ENCODE results near the gene LYRM2.

The LYRM2 gene

DNA sequence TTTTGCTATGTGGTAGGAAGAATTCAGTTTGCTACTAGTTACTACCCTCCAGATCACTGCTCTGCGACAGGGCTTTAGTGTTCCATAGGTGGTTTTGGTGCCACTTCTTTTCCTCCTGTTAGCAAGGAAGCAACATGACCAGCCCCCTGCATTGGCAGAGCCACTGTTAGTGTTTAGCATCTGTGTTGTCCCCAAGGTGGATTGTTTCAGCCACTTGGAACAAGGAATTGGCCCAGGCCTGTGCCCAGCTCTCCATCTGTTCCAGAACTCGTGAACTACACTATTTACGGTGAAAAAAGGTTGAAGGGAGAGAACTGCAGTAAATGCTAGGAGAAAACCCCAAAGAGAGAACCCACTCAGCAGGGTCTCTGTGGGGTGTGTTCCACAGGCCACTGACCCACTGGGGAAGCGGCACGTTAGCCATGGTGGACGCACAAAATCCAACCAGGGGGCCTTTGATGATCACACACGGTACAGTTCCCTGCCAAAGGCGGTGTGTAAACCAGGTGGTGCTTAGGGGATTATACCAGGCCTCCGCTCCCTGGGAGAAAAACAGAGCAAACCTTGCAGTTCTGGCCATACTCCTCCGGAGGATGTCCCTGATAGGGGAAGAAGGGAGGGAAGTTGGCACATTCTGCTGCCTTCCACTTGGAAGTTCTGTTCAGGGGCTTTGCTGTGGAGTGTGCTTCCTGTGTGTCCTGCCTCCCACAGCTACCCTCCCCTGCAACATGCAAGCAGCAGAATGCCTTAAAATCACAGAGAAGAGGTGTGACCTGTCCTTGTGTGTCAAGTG is 72.3 kb downstream of the LYRM2 start:
- Mint-ChIP-seq H3K9me3 (ENCODE audit: low read depth) (no peaks in the 10 kb centered on the region), H3K4me1 (ENCODE audit: low read depth) (no peaks in the 10 kb centered on the region), H3K36me3 (no peaks in the 10 kb centered on the region), H3K27me3 (no peaks in the 10 kb centered on the region), H3K27ac (no peak overlapping the region), H3K4me3 (no peak overlapping the region)

DNA sequence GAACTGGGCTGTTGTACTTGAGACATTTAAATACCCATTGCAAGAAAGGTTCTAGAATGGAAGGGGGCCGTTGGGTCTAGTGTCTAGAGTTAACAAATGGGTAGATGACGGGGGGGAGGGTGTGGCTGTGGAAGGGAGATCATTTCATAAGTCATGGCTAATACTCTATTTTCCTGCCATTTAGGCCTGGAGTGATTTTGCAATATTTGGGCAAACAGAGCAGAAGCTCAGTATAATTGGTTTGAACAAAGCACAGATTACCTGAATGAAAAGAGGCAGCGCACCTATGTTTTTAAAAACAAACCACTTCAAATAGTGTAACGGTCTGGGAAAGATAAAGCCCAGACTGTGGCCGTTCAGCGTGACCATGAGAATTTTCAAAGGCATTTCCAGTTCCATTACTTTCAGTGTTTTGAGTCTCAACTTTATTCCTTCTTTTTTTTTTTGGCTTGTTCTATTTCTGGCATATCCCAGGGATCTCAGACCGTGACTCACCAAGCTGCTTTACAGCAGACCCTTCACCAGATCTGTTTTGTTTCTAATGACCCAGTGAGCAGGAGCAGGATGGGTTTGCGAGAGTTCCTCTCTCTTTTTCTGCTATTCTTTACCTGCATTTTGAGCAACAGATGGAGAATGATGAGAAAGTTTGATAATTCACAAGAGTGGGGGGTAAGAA is 73.7 kb downstream of the LYRM2 start:
- Mint-ChIP-seq H3K36me3 (no peaks in the 10 kb centered on the region), H3K4me1 (ENCODE audit: low read depth) (no peaks in the 10 kb centered on the region), H3K27me3 (no peaks in the 10 kb centered on the region), H3K9me3 (ENCODE audit: low read depth) (no peaks in the 10 kb centered on the region), H3K27ac (no peak overlapping the region), H3K4me3 (no peak overlapping the region)

DNA sequence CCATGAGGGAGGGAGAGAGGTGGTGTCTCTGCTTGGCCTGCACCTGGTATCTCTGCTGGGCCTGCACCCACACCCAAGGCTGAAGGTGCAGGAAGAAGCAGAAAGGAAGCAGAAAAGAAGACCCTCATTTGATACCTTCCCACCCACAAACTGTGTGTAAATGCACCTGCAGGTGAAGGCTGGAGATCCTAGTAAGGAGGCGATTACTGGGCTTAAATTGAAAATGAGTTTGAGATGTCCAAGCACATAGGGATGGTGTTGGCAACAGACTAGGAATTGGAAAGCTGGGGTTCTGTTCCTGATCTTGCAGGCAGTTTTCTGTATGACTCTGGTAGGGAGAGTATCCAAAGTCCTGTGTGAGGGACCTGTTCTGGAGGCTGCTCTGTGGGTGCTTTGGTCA is 74.7 kb downstream of the LYRM2 start:
- no peak overlapping the region for H3K4me3 Mint-ChIP-seq
- H3K4me1 Mint-ChIP-seq (ENCODE audit: low read depth): no peaks in the 10 kb centered on the region
- H3K9me3 Mint-ChIP-seq (ENCODE audit: low read depth): no peaks in the 10 kb centered on the region
- H3K27ac Mint-ChIP-seq: no peak overlapping the region
- no peaks in the 10 kb centered on the region for H3K27me3 Mint-ChIP-seq
- no peaks in the 10 kb centered on the region for H3K36me3 Mint-ChIP-seq

DNA sequence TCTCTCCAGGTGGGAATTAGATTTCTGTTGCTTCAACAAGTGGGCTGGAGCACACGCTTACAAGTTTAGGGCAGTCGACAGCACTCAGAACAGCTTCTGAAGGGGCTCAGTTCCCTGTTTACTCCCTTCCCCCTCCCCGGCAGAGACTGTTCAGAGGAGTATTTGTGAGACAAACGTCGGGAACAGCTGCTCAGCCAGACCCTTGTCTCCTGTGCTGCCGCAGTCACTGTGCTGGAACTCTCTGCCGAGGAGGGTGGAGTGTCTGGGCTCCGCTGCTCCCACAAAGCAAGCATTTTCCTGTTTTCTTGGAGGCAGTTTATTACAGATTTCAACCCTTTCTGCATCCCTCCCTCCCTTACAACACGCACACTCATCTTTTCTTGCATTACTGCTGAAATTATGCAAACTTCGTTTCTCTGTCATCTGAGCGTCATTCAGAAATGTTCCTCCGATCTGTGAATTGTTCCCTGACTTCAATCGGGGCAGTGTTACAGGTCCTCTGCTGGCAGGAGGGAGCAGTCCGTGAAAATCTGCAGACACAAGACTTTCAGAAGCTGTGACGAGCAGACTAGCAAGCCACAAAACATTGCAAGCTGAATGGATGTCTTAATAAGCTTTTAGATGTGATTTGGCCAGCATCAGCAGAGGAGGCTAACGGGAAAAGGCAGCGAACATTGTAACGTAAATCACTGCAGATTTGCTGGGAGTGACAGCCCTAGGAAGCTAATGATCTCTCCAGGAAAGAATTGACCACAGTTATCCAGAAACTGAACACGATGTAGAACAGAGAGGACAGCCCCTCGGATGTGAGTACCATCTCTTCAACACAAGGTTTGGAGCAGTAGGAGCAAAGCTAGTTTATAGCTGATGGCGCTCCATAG is 76.2 kb downstream of the LYRM2 start:
- no peaks in the 10 kb centered on the region for H3K27me3 Mint-ChIP-seq
- H3K27ac Mint-ChIP-seq: no peak overlapping the region
- H3K4me3 Mint-ChIP-seq: no peak overlapping the region
- no peaks in the 10 kb centered on the region for H3K4me1 Mint-ChIP-seq (ENCODE audit: low read depth)
- no peaks in the 10 kb centered on the region for H3K36me3 Mint-ChIP-seq
- no peaks in the 10 kb centered on the region for H3K9me3 Mint-ChIP-seq (ENCODE audit: low read depth)

DNA sequence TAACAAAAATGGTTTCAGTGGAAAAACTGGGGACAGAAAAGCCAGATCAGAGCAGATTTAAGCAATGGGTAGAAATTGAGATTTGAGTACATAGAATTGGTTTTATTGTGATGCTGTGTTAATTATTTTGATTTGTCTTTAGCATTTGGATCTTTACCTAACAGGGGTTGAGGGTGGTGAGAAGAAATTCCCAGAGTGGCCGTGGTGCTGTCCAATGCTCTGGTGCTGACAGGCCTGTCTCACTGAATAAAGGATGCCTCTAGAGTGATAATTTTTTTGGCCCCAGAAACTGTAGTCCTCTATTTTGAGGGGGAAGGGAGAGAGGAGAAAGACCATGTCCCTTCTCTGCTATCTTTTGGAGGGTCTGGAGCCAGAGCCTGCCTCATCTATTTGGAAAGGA is 79.1 kb downstream of the LYRM2 start:
- Mint-ChIP-seq H3K4me3 (no peak overlapping the region), H3K36me3 (peaks cover 6% of the 10 kb centered on the region), H3K27ac (no peak overlapping the region), H3K4me1 (ENCODE audit: low read depth) (no peaks in the 10 kb centered on the region), H3K27me3 (no peaks in the 10 kb centered on the region), H3K9me3 (ENCODE audit: low read depth) (peaks cover 7% of the 10 kb centered on the region)

DNA sequence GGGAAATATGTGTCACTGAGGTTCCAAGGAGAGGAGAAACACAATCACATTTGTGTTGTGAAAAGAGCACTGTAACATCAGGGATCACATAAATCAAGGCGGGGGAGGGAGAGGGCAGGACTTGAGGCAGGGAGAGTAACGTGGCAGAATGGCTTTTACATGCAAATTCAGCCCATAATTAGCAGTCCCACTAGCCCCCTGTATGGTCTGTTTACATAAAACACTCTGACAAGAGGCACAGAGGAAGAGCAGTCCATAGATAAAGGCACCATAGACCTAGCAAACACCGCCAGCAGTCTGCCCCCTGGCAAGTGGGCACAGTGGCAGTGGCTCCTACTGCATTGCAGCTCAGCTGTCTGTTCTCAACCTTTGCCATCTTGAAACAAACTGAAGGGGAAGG is 82.7 kb downstream of the LYRM2 start:
- Mint-ChIP-seq H3K27me3 (no peaks in the 10 kb centered on the region), H3K9me3 (ENCODE audit: low read depth) (peaks cover 7% of the 10 kb centered on the region), H3K36me3 (peaks cover 6% of the 10 kb centered on the region), H3K4me1 (ENCODE audit: low read depth) (no peaks in the 10 kb centered on the region), H3K4me3 (no peak overlapping the region), H3K27ac (no peak overlapping the region)

DNA sequence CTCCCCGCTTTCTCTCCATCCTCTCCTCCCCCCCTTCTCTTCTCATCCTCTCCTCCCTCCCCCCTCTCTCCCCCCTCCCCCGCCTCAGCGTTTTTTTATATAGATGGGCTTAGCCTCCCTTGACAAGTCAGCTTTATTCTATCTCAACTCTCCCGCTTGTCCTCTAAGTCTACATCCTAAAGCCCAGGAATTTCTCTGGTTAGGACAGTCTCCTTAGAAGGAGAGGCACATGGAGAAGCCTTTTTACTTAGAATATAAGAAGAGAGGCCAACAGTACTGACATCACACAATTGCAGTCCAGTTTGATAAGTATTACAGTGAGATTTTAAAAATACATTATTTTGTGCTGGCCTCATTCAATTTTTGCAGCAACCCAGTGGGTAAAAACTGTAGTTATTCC is 83.5 kb downstream of the LYRM2 start:
- Mint-ChIP-seq H3K27me3 (no peaks in the 10 kb centered on the region), H3K4me3 (no peak overlapping the region), H3K36me3 (peaks cover 6% of the 10 kb centered on the region), H3K27ac (no peak overlapping the region), H3K4me1 (ENCODE audit: low read depth) (no peaks in the 10 kb centered on the region), H3K9me3 (ENCODE audit: low read depth) (peaks cover 7% of the 10 kb centered on the region)

DNA sequence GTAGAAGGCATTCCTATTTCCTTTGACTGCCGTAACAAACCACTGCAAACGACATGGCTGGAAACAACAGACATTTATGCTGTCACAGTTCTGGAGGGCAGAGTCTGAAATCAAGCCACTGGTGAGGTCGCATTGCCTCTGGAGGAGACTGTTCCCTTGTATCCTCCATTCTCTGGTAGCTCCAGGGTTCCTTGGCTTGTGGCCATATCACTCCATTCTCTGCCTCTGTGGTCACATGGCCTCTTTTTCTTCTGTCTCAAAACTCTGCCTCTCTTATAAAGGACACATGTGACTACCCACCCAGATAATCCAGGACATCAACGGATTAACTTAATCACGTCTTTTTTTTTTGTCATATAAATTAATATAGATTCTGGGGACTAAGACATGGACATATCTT is 84.4 kb downstream of the LYRM2 start:
- H3K27me3 Mint-ChIP-seq: no peaks in the 10 kb centered on the region
- no peak overlapping the region for H3K4me3 Mint-ChIP-seq

DNA sequence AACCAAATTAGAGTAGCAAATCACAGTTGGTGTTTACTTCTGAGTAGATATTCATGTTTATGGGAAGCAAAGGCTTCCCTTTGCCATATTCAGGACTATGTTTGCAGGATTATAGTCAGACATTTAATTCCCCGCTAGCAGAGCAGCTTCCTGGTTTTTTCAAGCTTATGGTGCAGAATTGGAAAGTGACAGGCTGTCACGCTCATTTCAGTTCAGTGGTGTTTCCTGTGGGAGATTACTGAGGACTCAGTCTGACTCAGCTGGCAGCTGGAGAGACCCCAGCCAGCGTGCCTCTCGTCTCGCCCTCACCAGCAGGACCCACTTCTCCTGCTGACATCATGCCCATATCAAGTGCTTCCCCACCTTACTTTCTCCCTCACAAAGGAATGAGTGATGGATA is 85.1 kb downstream of the LYRM2 start:
- Mint-ChIP-seq H3K27ac (no peak overlapping the region), H3K4me1 (ENCODE audit: low read depth) (no peaks in the 10 kb centered on the region), H3K9me3 (ENCODE audit: low read depth) (peaks cover 7% of the 10 kb centered on the region), H3K27me3 (no peaks in the 10 kb centered on the region), H3K4me3 (no peak overlapping the region), H3K36me3 (peaks cover 6% of the 10 kb centered on the region)

More for the DNA sequence above, 84.4 kb downstream of the LYRM2 start:
- Mint-ChIP-seq H3K27ac (no peak overlapping the region), H3K9me3 (ENCODE audit: low read depth) (peaks cover 7% of the 10 kb centered on the region), H3K36me3 (peaks cover 6% of the 10 kb centered on the region), H3K4me1 (ENCODE audit: low read depth) (no peaks in the 10 kb centered on the region)

DNA sequence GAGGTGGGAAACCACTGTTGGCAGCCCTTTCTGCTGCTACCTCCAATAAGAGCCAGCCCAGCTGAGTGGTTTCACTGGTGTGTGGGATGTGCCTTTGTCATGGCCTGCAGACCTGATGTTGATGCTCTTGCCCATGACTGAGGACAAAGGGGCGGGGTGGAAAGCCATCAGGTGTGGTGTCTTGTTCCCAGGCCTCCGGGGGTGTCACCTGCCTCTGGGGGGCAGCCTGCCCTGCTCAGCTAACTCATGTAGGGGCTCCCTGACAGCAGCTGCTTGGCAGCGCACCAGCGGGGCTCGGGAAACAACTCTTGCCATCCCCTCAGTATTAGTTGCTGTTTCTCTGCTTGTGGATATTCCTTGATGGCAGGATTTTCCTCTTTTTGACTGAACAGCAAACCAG is 91.3 kb downstream of the LYRM2 start:
- H3K27me3 Mint-ChIP-seq: peaks cover 2% of the 10 kb centered on the region
- no peak overlapping the region for H3K4me3 Mint-ChIP-seq
- H3K36me3 Mint-ChIP-seq: peaks cover 2% of the 10 kb centered on the region
- no peaks in the 10 kb centered on the region for H3K4me1 Mint-ChIP-seq (ENCODE audit: low read depth)
- H3K9me3 Mint-ChIP-seq (ENCODE audit: low read depth): no peaks in the 10 kb centered on the region
- H3K27ac Mint-ChIP-seq: no peak overlapping the region

DNA sequence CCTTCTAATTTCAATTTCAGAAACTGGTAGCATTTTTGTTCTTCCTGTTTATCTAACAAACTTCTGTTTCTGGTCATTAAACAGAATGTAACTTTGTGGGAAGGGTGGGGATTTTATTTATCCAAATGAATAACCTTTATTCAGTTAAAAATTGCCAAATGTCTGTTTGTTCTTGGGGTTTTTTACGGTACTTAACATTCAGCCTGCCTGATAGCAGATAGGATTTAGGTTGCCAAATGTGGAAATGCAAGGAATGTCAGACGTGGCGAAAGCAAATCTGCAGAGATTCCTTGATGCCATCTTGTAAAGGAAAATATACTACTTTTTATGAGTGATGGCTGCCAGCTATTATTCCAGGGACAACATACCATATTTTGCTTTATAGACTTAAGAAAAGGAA is 95.7 kb downstream of the LYRM2 start:
- Mint-ChIP-seq H3K9me3 (ENCODE audit: low read depth) (no peaks in the 10 kb centered on the region), H3K4me1 (ENCODE audit: low read depth) (no peaks in the 10 kb centered on the region), H3K4me3 (no peak overlapping the region), H3K36me3 (no peaks in the 10 kb centered on the region), H3K27me3 (no peaks in the 10 kb centered on the region), H3K27ac (no peak overlapping the region)

DNA sequence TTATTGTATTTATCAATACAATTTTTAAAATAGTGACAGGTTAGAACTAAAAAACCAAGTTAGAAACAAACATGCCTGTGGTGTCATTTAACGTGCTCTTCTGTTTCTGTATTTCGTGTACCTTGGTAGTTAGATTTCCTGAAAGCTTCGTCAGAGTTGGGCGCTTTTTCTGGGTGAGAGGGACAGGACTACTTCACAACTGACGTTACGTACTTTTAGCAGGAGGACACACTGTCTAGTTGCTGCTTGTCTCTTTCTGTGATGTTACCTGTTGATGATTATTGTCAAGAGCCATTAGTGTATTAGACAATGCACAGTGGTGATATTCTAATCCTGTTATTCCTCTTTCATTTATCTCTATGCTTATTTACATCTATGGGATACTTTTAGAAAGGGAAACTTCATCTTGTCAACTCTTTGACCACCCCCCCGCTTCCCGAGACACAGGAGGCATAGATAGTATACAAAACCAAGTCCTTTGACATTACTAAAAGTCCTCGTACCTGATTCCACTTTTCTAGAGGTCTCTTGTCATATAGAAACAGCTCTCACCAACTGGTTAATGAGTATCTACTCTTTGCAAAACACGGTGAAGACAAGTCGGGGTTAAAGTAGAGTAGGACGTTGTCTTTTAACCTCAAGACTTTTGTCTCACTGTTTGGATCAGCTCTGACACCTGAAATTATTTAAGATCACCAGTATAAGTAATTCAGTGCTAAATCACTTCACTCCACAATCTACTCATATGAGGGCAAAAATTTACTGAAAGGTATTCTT is 96.3 kb downstream of the LYRM2 start:
- Mint-ChIP-seq H3K4me1 (ENCODE audit: low read depth) (no peaks in the 10 kb centered on the region), H3K4me3 (no peak overlapping the region), H3K9me3 (ENCODE audit: low read depth) (no peaks in the 10 kb centered on the region), H3K27ac (no peak overlapping the region), H3K27me3 (no peaks in the 10 kb centered on the region), H3K36me3 (no peaks in the 10 kb centered on the region)

DNA sequence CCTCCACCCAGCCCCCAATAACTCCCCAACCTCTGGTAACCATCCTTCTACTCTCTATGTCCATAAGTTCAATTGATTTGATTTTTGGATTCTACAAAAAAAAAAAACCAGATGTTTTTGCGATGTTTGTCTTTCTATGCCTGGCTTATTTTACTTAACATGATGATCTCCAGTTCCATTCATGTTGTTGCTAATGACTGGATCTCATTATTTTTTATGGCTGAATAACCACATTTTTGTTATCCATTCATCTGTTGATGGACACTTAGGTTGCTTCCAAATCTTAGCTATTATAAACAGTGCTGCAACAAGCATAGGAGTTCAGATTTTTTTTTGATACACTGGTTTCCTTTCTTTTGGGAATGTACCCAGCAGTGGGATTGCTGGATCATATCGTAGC is 98.8 kb downstream of the LYRM2 start:
- H3K36me3 Mint-ChIP-seq: no peaks in the 10 kb centered on the region
- no peak overlapping the region for H3K4me3 Mint-ChIP-seq
- H3K27ac Mint-ChIP-seq: no peak overlapping the region
- H3K4me1 Mint-ChIP-seq (ENCODE audit: low read depth): no peaks in the 10 kb centered on the region
- H3K27me3 Mint-ChIP-seq: no peaks in the 10 kb centered on the region
- no peaks in the 10 kb centered on the region for H3K9me3 Mint-ChIP-seq (ENCODE audit: low read depth)

DNA sequence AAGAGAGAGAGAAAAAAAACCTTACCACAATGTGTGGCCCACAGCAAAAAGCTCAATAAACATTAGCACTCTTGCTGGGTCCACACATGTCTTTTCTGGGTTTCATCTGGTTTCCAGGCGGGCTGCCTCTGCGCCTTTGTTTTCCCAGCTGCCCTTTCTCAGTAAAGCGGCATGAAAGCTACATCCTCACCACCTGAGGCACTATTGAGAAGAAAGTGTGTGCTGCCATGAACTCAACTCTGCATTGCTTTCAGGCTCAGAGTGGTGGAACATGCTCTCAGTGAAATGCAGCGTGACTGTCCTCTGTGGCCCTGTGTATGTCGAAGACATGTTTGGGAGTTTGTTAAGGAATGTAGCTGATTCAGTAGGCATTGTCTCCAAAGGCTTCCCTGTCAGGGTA is 102.3 kb downstream of the LYRM2 start:
- no peaks in the 10 kb centered on the region for H3K27me3 Mint-ChIP-seq
- H3K4me1 Mint-ChIP-seq (ENCODE audit: low read depth): no peaks in the 10 kb centered on the region
- H3K27ac Mint-ChIP-seq: no peak overlapping the region
- no peaks in the 10 kb centered on the region for H3K9me3 Mint-ChIP-seq (ENCODE audit: low read depth)
- H3K36me3 Mint-ChIP-seq: peaks cover 2% of the 10 kb centered on the region
- H3K4me3 Mint-ChIP-seq: no peak overlapping the region
